Testis (tissue), 2 donors: Measurements from ENCODE around the gene TACR1.

Experiments used
- POLR2A ChIP-seq: fragments of 450-650 bp; IDR thresholded peaks from one replicate; pipeline ENCODE4 v1.6.1; 2017; ENCODE audit warnings: antibody characterized with exemption, mild to moderate bottlenecking, moderate library complexity
- TF ChIP-seq, protein P1 (sequence below), 3 experiments: fragments of 450-650 bp in 2 of 3; fragments of 200-600 bp in 1 of 3; sonication (generic) in 1 of 3; IDR thresholded peaks; one replicate each; pipeline ENCODE4 v1.5.1; 2016 to 2019; ENCODE audit warnings: antibody characterized with exemption in 3 of 3, mild to moderate bottlenecking in 2 of 3, moderate library complexity in 1 of 3

DNA sequence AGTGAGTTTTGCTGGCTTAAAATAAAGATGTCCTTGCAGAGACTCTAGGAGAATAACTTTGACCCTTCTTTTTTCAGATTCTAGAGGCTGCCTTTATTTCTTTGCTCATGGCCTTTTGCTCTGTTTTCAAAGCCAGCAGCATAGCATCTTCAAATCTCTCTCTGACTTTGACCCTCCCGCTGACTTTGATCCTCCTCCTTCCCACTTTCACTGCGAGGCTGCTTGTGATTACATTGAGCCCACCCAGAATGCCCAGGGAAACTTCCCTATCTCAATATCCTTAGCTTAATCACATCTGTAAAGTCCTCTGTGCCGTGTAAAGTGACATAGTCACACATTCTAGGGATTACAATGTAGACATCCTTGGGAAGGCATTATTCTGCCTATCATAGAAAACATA, 23.9 kb downstream of the TACR1 start:
- no peak for TF ChIP-seq POLR2A
- TF ChIP-seq, protein P1, sequence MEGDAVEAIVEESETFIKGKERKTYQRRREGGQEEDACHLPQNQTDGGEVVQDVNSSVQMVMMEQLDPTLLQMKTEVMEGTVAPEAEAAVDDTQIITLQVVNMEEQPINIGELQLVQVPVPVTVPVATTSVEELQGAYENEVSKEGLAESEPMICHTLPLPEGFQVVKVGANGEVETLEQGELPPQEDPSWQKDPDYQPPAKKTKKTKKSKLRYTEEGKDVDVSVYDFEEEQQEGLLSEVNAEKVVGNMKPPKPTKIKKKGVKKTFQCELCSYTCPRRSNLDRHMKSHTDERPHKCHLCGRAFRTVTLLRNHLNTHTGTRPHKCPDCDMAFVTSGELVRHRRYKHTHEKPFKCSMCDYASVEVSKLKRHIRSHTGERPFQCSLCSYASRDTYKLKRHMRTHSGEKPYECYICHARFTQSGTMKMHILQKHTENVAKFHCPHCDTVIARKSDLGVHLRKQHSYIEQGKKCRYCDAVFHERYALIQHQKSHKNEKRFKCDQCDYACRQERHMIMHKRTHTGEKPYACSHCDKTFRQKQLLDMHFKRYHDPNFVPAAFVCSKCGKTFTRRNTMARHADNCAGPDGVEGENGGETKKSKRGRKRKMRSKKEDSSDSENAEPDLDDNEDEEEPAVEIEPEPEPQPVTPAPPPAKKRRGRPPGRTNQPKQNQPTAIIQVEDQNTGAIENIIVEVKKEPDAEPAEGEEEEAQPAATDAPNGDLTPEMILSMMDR (IDR thresholded peaks at IDR 0.05) = no peak
